HUDEP-2 (cell line): Measurements from ENCODE around the gene MAOA.
"Not testable (repeated sequence)": the region's sequence is repeated elsewhere in the genome, so short reads cannot be mapped to it uniquely, and the experiment has no call there.

Source experiments
- DNase-seq, 76 experiments: peaks; one replicate each; lab custom pipeline; 2025; ENCODE audit not compliant: unreplicated experiment in 76 of 76; lab: John Stamatoyannopoulos, UW

The MAOA gene

DNA sequence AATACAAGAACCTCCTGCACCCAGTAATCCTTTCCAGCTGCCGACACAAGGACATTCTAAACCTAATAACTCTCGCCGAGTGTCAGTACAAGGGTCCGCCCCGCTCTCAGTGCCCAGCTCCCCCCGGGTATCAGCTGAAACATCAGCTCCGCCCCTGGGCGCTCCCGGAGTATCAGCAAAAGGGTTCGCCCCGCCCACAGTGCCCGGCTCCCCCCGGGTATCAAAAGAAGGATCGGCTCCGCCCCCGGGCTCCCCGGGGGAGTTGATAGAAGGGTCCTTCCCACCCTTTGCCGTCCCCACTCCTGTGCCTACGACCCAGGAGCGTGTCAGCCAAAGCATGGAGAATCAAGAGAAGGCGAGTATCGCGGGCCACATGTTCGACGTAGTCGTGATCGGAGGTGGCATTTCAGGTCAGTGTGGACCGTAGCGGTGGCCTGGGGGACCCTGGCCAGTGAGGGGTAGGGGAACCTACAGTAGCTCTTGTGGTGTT is at the start of gene MAOA:
Gene MAOA (plus strand): TSS at position 295 of the 490 bp plus-strand sequence. CDS start 43 bp downstream, at position 338.
- peak in 2 of 76 experiments; percentile 0 for DNase-seq

DNA sequence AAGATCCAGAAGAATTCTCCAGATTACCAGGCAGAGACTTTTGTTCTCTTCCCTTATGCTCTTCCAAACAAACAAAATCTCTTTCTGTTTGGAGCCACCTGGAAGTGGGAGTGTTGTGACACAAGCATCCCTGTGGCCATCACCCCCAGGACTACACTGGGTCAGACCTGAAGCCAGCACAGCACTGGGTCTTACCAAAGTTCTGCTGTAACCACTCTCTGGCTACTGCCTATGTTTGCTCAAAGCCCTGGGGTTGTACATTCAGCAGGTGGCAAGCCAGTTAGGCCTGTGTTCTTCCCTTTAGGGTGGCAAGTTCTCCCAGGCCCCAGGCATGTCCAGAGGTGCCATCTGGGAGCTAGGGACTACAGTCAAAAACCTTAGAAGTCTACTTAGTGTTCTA is 43.7 kb upstream of the MAOA start:
- DNase-seq: no peak

GRCh38 chrX:43615660-43616059 is 40.4 kb upstream of the MAOA start:
- no peak for DNase-seq

DNA sequence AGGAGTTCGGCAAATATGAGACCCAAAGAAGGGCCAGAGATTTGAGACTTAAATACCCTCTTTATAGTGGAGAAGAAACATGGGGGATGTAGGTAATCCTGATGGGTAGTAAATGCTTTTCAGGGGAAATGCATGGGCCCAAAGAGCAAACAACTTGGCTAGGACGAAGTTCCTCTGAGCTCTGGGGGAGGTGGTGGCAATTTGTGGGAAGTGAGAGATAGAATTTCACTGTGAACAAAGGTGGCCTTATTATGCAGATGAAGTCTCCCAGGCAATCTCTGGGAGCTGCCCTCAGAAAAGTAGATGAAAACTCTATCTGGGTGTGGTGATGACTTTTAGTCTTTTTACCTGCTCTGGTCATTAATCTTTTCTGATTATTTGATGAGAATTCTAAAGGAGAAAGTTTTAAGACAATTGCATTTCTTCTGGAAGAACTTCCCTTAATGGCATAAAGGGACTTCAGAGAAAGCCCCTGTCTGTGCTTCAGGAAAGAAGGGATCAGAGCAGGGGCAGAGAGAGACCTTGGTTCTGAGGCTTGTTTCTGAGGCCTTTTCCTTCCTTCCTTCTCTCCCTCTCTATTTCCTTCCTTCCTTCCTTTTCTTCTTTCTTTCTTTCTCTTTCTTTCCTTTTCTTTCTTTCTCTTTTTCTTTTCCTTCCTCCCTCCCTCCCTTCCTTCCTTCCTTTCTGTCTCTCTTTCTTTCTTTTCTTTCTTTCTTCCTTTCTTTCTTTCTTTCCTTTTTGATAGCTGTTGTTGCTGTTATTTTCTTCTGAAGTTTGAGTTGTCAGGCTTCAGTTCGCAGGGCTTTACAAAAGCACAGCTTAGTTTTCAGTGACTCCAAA is 37.5 kb upstream of the MAOA start:
- no peak for DNase-seq

DNA sequence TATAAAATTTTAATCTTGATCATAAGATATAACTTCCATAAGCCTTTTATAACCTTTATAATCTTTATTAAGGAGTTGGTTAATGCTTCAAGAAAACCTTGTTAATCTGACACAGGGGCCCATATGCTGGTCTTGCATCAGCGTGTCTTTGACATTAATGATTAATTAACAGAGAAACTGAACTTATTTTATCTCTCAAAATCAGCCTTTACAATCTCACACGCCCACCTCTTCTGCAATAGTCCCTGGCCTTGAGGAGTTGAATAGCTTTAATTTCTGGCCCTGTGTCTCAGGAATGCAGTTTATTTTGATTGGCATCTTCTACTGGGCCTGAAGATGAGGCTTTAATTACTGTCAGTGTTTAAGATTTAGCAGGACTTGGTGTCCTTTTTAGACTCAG is 36.2 kb upstream of the MAOA start:
- DNase-seq: not testable (repeated sequence)

- DNase-seq: no peak
Measured at GRCh38 chrX:43627147-43627546, 29.0 kb upstream of the MAOA start.

- no peak for DNase-seq
Measured at GRCh38 chrX:43627669-43628068, 28.4 kb upstream of the MAOA start.

- no peak for DNase-seq
Measured at GRCh38 chrX:43629229-43629628, 26.9 kb upstream of the MAOA start.

DNA sequence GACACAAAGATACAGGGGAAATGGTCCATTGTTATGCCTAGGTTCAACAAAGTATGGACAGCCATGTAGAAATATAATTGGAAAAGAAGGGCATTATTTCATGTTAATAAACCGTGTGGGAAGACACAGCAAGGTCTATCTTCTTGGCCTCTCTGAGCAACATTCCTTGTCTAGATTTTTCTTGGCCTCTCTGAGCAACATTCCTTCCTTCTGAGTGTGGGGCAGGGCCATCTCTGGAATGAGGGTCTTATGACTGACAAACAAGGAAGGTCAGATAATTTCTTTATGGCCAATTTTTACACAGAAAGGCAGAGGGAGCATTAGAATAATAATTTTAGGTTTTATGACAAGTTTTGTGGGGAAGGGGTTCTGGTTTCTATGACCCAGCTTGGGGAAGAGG is 24.3 kb upstream of the MAOA start:
- no peak for DNase-seq

DNA sequence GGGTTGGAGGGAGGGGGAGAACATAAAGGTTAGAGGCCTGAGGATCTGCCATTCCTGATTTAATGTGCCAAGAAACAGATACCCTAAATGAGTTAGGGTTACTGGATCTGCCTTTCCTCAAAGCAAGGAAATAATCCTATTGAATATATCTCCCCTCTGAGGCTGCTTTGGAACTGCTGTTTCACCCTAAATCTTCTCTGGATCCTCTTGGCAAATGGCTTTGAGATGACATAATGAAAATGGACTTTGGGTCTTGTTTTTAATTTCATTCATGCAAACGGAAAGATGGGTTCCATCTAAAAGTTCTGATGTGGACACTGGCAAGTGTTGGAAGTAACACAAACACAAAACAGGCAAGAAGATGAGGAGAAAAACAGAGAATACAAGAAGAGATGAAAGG is 23.0 kb upstream of the MAOA start:
- no peak for DNase-seq

DNA sequence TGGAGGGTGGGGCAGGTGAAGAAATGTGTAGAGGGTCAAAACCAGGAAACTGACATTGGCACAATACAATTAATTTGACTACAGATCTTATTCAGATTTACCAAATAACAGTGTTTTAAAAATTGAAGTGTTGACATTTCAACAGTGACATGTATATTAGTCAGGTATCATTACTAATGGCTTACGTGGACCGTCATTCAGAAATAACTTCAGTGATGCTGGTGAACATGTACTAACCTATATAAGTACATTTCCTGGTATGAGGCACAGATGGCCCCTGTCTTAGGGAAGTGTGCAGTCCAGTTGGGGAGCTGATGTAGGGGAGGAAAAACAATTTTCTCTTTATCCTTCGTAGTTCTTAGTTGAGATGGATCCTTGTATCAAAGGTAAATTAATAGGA is 22.3 kb upstream of the MAOA start:
- no peak for DNase-seq

GRCh38 chrX:43640482-43640881 is 15.6 kb upstream of the MAOA start:
- no peak for DNase-seq

GRCh38 chrX:43641691-43642090 is 14.4 kb upstream of the MAOA start:
- no peak for DNase-seq

- DNase-seq: no peak
Measured at GRCh38 chrX:43643201-43643600, 12.9 kb upstream of the MAOA start.

DNA sequence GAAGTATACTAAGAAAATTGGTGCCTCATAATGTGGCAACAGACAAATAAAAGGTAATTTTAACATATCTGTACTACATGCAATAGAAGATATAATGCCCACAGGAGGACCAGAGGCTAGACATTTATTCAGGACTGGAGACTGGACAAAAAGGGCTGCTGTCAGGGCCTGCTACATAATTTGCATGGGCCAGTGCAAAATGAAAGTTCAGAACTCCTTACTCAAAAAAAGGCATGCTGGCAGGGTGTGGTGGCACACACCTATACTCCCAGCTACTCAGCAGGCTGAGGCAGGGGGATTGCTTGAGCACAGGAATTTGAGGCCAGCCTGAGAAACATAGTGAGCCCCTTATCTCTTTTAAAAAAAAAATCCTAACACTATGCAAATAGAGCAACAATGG is 12.4 kb upstream of the MAOA start:
- no peak for DNase-seq

DNA sequence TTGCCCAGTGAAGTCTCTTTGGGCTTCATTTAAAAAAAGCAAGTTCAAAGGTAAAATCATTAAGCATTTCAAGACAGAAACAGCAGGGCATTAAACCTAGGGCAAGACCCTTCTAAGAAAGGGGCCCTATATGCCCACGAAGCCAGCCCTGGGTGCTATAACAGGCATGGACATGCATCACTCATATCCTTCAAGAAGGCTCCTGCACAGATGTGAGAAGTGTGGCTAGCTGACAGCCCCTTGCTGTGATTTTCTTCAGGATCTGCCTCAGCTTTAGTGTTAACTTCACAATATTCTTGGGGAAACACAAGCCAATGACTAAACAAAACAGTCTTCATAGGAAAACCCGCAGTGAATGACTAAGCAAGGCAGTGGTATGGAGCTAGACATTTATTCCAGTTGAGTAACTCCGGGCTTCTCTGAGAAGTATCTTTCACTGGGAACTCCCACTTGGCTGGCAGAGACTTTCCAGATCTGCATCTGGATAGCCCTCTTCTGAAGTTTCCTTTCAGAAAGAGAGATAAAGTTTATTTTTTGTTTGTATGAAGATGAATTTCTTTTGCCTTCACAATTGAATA is 11.9 kb upstream of the MAOA start:
- no peak for DNase-seq

GRCh38 chrX:43646800-43647199 is 9.3 kb upstream of the MAOA start:
- DNase-seq: no peak

GRCh38 chrX:43654431-43655150 is 1.5 kb upstream of the MAOA start:
- peak in 71 of 76 experiments; percentile 0 to 80 (median 48) for DNase-seq

DNA sequence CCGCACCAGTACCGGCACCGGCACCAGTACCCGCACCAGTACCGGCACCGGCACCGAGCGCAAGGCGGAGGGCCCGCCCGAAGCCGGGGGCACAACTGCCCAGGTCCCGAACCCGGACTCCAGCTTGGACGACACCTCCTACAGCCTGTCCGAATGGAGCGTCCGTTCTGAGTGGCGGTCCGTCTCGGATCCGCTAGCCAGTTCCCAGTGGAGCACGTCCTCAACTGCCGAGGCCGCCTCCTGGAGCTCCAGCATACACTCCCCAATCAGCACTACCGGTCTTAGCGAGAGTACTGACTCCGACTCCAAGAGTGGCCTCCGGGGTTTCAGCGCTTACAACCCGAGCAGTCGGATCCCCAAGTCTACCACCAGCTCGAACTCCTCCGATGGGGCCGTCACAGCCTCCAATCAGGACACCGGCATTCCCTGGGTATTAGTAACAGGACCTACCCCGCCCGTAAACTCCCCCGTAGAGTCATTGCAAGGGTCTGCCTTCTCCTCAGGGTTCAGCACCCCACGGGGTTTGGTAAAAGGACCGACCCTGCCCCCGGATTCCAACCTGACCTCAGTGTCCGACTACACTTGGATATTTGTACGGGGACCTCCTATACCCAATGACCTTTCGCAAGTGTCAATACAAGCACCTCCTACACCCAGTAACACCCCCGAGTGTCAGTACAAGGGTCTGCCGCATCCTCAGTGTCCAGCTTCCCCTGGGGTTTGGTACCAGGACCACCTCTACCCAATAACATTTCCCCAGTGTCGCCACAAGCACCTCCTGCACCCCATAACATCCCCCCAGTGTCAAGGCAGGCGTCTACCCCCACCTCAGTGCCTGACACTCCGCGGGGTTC is 721 bp upstream of the MAOA start:
- no peak for DNase-seq

- DNase-seq: no peak
Measured at GRCh38 chrX:43657671-43658070, 1.6 kb downstream of the MAOA start.
